ENCODE measurements around the gene CCDC83.
"Not testable (repeated sequence)": the region's sequence is repeated elsewhere in the genome, so short reads cannot be mapped to it uniquely, and the experiment has no call there.

CCDC83 gene

DNA sequence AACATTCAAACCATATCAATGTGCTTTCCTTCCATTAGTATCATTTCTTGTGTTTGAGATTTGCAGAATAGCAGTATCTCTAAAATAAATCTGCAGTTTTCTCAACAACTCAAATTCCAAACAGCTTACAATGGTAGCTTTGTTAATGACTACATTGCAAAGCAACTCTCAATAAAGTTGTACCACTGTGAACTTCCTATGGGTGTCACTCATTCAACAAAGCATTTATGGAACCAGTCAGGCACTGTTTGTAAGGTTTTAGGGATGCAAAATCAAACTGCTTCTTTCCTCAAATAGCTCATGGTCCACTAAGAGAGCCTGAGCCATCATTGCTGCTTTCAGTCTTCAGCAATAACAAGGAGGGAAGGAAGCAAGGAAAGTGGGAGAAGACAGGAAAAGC is 91.0 kb downstream of the CCDC83 start:
- no peak for FAIRE-seq

DNA sequence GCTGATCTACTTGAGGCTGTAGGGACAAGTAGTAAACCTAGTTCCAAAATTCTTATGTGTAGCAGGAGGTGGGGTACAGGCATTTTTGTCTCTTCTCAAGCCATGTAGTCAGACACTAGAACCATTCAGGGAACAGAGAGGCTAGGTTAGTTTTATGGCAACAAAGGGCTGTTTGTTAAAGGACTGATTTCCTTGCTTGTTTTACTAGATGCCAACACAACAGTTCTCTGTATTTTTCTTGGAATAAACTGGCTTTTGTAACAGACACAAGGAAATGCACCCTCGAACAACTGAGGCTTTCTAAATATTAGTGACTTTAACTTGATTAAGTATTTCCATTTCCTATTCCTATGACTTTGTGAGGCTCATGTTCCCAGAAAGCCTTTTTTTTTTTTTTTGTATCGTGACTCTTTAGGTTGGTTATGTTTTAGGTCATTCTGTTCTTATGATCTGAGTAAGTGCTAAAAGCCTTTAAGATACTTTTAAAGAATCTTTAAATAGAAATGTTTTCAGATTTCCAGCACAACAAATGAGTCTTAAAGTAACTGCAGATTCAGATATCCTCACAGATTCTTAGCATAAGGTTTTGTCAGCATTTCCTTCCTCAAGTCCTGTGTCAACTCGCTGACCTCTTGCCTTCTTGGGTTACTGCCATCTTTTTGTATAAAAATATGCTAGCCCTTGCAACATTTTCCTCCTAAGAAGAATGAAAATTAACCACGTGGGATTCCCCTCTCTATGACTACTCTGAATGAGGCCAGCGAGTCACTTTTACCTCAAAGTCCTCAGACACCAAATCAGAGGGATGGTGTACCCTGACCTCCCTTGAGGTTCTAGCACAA is 92.5 kb downstream of the CCDC83 start:
- peak; percentile 84 for FAIRE-seq

DNA sequence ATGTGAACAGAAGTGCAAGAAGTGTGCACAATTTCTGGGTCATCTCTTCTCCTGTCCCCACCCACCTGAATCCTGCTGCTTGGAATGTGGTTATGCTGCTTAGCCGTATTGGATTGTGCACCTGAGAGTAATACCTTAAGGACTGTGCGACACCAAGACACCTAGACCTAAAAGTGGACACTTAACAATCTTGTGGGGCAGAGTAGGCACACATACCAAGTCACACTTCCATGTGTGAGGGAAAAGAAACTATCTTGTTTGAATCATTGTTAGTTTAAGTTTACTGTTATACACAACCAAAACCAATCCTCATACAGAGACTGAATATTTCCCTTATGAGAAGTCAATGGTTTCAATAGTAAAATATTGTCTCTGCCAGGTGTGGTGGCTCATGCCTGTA is 93.7 kb downstream of the CCDC83 start:
- FAIRE-seq, result no peak

DNA sequence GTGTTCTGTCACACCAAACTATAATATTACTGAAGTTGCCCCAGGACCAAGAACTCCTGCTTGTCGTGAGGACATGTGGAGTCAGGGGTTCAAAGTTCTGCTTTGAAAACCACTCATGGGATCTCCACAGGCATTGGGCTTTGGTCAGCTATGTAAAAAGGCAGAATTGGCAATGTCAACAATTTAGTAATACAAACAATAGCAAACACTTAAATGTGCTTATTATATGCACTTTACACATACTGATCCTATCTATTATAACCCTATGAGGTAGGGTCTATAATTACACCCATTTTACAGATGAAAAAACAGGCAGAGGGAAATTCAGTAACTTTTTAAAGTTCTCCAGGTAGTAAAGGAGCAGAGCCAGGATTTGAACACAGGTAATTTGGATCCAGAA is 94.6 kb downstream of the CCDC83 start:
- no peak for FAIRE-seq

DNA sequence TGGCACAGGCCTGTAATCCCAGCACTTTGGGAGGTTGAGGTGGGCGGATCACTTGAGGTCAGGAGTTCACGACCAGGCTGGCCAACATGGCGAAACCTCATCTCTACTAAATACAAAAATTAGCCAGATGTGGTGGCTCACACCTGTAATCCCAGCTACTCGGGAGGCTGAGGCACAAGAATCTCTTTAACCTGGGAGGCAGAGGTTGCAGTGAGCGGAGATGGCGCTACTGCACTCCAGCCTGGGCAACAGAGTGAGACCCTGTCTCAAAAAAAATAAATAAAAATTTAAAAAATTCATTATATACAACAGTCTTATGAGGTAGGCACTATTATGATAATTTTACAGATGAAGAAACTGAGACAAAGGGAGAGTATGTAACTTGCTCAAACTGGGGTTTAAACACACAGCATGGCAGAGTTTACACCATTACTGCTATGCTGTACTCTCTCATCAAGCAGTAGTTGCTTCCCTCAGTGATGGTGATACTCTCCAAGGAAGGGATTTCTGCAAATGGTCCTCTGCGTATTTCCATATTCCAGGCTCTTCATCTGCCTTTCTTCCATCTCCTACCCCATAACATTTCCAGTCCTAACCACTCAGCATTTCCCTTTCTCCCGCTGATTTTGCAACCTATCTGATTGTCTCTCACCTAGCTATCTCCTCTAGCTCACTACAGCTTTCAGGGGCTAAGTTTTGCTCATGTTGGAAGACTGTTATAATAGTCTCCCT is 95.3 kb downstream of the CCDC83 start:
- no peak for FAIRE-seq

DNA sequence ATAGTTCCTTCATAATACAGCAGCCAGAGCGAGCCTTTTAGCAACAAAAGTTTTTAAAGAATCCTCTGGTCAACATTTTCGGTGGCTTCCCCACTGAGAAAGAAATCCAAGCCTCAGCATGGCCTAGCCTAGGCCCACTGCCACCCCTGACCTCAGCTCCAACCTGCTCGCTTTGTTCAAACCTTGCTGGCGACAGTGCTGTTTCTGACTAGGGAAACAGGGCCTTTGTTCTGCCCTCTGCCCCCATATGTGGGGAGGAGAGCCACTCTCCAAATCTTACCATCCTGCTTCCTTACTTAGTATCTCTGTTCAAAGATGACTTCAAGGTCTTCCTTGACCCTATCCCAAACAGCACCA is 95.8 kb downstream of the CCDC83 start:
- FAIRE-seq, result no peak

DNA sequence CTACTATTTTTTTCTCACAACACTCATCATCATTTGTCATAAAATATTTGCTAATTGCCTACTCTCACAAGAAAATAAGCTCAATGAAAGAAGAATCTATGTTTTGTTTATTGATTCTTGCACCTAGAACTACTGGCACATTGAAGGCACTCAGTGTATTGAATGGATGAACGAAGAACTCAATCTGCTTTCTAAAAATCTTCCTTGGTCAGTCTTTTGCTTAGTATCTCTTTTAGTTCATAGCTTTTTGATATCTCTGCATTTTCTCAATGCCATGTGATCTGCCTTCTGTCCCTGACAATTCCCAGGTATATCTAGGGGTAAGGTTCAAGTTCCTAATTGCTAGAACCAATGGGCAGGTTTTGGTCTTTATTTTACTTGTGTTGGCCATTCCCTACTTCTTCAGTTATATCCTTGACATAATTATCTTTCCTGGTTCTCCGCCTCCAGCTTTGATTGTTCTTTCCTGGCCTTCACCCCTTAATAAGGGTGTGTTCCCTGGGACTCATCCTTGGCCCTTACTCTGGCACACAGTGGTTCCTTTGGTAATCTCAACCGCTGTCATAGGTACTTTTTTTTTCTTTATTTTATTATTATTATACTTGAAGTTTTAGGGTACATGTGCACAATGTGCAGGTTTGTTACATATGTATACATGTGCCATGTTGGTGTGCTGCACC is 96.4 kb downstream of the CCDC83 start:
- no peak for FAIRE-seq

DNA sequence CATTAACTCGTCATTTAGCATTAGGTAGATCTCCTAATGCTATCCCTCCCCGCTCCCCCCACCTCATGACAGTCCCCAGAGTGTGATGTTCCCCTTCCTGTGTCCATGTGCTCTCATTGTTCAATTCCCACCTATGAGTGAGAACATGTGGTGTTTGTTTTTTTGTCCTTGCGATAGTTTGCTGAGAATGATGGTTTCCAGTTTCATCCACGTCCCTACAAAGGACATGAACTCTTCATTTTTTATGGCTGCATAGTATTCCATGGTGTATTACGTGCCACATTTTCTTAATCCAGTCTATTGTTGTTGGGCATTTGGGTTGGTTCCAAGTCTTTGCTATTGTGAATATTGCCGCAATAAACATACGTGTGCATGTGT is 96.9 kb downstream of the CCDC83 start:
- not testable (repeated sequence) for FAIRE-seq

DNA sequence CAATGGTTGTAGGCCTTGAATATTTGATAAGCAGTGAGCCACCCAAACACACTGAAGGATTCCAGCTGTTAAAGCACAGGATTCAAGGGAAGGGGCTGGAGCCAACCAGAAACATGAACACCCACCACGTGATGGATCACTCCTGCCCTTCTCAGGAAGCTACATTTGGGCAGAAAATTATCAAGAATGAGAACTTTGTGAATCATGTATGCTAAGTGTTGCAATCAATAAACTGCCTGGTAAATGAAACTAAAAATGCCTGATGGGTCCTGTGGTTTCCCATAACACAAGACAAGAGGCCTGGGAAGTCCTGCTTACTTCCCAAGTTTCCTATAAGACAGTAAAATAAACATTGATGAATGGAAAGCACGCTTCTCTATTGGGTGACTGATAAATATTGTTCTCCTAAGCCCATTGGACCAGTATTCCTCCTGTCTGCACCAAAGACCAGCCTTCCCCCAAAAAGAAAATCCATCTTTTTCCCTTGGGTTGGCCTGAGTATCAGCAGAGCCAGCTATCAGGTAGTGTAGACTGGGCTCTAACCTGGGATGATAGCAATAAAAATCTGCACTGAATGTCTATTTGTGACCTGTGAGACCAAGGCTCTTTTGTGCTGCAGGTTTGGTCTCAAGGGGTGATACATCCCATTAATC is 98.4 kb downstream of the CCDC83 start:
- no peak for FAIRE-seq

DNA sequence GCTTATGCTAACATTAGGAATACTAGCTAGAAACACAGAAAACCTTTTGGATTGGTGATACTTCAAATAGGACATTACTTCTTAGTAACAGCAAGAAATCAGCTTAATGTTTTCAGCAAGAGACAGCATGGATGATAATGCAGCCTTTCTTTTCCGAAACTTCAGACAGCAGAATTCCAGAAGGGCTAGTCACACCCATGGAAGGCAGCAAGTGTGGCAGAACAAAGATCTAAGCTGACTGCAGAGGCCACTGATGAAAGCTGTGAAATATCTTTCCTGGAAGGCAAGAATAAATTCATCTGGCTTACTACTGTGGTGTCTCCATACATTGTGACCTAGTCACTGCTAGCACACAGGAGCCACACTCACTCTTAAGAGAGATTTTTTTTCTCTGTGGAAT is 100.3 kb downstream of the CCDC83 start:
- no peak for FAIRE-seq

DNA sequence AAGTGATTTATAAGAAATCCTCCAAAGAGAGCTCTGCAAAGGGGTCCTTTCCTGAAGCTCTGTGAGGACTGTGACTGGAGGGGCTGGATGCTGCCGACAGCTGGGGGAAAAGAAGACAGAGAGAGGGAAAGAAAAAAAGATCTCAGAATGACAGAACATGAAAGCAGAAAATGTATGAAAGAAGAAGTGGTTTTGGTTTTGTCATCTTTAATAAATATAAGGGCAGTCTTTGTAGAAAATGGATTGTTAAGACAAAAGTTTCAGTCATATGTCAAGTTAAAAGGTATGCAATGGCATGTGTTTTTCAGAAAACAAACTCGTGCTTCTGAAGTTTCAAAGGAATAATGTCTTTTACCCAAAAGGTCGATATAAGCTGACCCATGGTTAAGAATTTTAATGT is 105.5 kb downstream of the CCDC83 start:
- no peak for FAIRE-seq

DNA sequence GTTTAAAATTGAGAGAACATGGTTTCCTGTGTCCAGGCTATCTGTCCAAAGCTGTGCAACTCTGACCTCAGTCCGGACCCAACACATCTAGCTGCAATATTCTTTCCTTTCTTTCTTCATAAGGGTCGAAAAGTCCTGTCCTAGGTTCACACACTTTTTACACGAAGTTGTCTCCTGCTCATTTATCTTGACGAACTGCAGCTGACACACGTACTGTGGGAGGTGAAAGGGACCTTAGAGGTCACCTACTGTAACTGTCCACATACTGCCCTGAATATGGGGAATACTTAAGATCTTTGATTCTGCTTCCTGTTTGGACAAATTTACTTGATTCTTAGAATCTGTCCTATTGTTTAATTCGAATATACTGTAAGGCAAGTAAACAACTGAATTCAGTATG is 105.9 kb downstream of the CCDC83 start:
- no peak for FAIRE-seq

DNA sequence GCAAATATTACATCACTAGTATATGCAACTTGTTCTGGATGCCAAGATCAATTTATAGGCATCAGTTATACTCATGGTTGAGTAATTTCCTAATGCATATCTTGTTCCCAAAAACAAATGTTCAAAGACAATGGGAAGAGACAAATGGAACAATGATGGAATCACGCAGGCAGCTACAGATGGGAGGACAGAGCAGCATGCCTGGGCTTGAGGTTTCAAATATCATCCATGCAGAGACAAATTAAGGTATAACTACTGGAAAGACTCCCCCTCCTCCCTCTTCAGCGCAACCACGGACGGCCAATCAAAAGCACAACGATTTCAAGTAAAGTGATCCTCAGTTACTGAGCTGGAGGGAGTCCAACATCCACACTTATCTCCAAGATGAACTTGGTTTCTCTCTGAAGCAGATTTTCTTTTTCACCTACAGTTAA is 106.8 kb downstream of the CCDC83 start:
- FAIRE-seq, result no peak

DNA sequence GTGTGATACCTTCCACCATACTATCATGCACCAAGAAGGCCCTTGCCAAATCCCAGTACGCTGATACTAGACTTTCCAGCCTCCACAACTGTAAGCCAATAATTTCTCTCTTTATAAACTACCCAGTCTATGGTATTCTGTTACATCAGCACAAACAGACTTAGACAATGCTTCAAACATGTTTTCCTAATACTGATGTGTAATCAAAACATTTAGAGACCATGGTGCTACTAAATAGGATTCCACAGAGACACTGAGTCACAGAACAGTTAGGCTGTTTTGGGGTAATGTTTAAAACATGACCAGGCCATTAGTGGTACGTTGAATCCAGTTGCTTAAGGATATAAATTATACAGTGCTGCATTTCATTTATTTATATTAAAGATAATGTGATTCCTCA is 110.0 kb downstream of the CCDC83 start:
- no peak for FAIRE-seq

DNA sequence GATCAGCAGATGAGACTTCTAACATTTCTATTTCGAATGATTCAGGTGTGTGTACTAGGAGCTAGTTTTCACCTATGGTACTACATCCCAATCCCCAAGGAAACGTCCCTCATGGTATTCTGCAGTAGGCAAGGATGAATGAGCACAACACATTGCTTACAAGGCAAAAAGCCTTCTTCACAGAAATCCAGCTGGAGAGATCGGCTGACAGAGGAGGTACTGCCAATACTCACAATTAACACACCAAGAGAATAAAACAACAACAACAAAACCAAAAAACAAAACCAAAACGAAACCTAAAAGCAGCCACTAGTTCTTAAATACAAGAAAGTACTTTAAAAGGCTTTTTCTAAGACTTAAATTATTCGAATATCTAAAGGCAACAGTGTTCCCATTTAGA is 112.3 kb downstream of the CCDC83 start:
- FAIRE-seq, result no peak

All from endometrium (tissue), 2 donors.